ENCODE measurements around the gene KCNAB1. TPM values are rescaled to one million over a fixed set of nuclear protein-coding genes. Genes with fewer than 3 reads are reported as not detected.

Gene KCNAB1
- total RNA-seq, 1 experiment from 2014 or later: not detected

GRCh38 chr3:156093964-156094363, 26.4 kb upstream of the KCNAB1 start:
- Histone ChIP-seq H3K79me2 (ENCODE audit: insufficient read depth, low read length) (no peaks in the 10 kb centered on the region), H3K9ac (ENCODE audit: low read length) (no peak overlapping the region), H3K4me2 (ENCODE audit: low read length) (no peak overlapping the region), H3K9me3 (ENCODE audit: control insufficient read depth in 1 of 2, insufficient read depth in 1 of 2, low read depth in 1 of 2, low read length in 2 of 2) (no peaks in the 10 kb centered on the region), H3K4me3 (replicated peaks in 1 of 2; ENCODE audit: low read depth in 1 of 2, low read length in 2 of 2) (no peak overlapping the region), H3K9me2 (ENCODE audit: insufficient read depth) (no peaks in the 10 kb centered on the region), H3K27me3 (ENCODE audit: insufficient read depth, low read length) (no peaks in the 10 kb centered on the region), H4K20me1 (ENCODE audit: insufficient read depth) (no peaks in the 10 kb centered on the region), H3K27ac (ENCODE audit: low read depth, low read length) (no peak overlapping the region), H3K4me1 (ENCODE audit: control insufficient read depth in 1 of 2, insufficient read depth in 2 of 2, low read length in 2 of 2) (no peaks in the 10 kb centered on the region), H2AFZ (ENCODE audit: low read depth, low read length, poor library complexity, severe bottlenecking) (no peak overlapping the region), H3K36me3 (ENCODE audit: control insufficient read depth in 1 of 2, insufficient read depth in 2 of 2, low read length in 2 of 2) (no peaks in the 10 kb centered on the region)
- CTCF ChIA-PET: no interaction called here
- no peak for ATAC-seq
- RAD21 ChIA-PET (ENCODE audit: low non-redundant PET in 1 of 2, low total read pairs in 2 of 2, uncharacterized antibody in 2 of 2, unreplicated experiment in 2 of 2): no interaction called here
- intact Hi-C loops (cut with micrococcal nuclease): no loop called here
- no peak for DNase-seq (ENCODE audit: low read depth, low spot score)
- no TSS peak for BruUV-seq (replicated peaks)
- no peak for TF ChIP-seq FOSL1 (IDR thresholded peaks at IDR 0.05; ENCODE audit: low read depth)
- no peak for TF ChIP-seq ZNF274 (IDR thresholded peaks at IDR 0.05; ENCODE audit: low read depth, low read length)
- no peak for TF ChIP-seq REST (IDR thresholded peaks at IDR 0.05; ENCODE audit: low read depth)
- TF ChIP-seq MAX (IDR thresholded peaks at IDR 0.05): no peak
- no peak for TF ChIP-seq JUND (IDR thresholded peaks at IDR 0.05)
- TF ChIP-seq SRF (IDR thresholded peaks at IDR 0.05; ENCODE audit: low read depth): no peak
- no peak for TF ChIP-seq POLR2A (IDR thresholded peaks at IDR 0.05; ENCODE audit: borderline replicate concordance, extremely low read depth, insufficient read depth, insufficient read length)
- TF ChIP-seq ZBTB33 (IDR thresholded peaks at IDR 0.05; ENCODE audit: extremely low read depth, insufficient replicate concordance, low read length): no peak
- no peak for TF ChIP-seq POLR2AphosphoS5 (IDR thresholded peaks at IDR 0.05; ENCODE audit: low read depth, low read length)
- no peak for TF ChIP-seq TCF7L2 (IDR thresholded peaks at IDR 0.05; ENCODE audit: borderline replicate concordance, extremely low read depth, insufficient read depth, insufficient read length)
- no peak for TF ChIP-seq ATF3 (IDR thresholded peaks at IDR 0.05)
- no peak for TF ChIP-seq CEBPB (IDR thresholded peaks at IDR 0.05; ENCODE audit: low read depth)
- TF ChIP-seq CBX3 (IDR thresholded peaks at IDR 0.05; ENCODE audit: low read depth): no peak
- no peak for TF ChIP-seq EGR1 (IDR thresholded peaks at IDR 0.05; ENCODE audit: low read depth)
- no peak for TF ChIP-seq SP1 (IDR thresholded peaks at IDR 0.05; ENCODE audit: low read depth)
- no peak for TF ChIP-seq ELF1 (IDR thresholded peaks at IDR 0.05; ENCODE audit: borderline replicate concordance, low read depth)
- POLR2A ChIA-PET: no interaction called here

Measured in HCT116 (cell line).